ENCODE data around the gene DROSHA. TPM values are rescaled to one million over a fixed set of nuclear protein-coding genes. Genes with fewer than 3 reads are reported as not detected.
A peak's percentile ranks its signal among the peaks of the same experiment; 100 is the strongest.

Gene DROSHA
- total and polyA plus RNA-seq, 2 experiments from 2014 or later = 27.7 to 42.1 TPM

DNA sequence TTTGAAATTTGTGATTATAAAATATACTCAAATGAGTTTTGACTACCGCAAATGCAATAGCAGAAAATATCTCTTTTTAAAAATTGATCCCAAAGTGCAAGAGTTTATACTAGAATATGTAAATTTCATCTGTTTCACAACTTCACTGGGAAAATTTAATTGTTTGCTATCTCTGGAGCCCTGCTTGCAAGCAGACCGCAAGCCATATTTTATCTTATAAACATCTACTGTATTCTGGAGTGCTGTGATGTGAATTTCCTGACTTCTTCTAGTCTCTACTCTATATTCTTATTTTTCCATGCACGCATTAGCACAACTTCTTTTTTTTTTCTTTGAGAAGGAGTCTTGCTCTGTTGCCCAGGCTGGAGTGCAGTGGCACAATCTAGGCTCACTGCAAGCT lies 98.7 kb downstream of the DROSHA start:
- Histone ChIP-seq H3K36me3 (peaks cover 27% of the 10 kb centered on the region), H3K27me3 (no peaks in the 10 kb centered on the region), H3K9me3 (ENCODE audit: low read depth) (no peaks in the 10 kb centered on the region), H3K4me1 (ENCODE audit: low read depth) (peaks cover 1% of the 10 kb centered on the region), H3K4me3 (no peak overlapping the region), H3K27ac (no peak overlapping the region)
- TF ChIP-seq, protein P1, sequence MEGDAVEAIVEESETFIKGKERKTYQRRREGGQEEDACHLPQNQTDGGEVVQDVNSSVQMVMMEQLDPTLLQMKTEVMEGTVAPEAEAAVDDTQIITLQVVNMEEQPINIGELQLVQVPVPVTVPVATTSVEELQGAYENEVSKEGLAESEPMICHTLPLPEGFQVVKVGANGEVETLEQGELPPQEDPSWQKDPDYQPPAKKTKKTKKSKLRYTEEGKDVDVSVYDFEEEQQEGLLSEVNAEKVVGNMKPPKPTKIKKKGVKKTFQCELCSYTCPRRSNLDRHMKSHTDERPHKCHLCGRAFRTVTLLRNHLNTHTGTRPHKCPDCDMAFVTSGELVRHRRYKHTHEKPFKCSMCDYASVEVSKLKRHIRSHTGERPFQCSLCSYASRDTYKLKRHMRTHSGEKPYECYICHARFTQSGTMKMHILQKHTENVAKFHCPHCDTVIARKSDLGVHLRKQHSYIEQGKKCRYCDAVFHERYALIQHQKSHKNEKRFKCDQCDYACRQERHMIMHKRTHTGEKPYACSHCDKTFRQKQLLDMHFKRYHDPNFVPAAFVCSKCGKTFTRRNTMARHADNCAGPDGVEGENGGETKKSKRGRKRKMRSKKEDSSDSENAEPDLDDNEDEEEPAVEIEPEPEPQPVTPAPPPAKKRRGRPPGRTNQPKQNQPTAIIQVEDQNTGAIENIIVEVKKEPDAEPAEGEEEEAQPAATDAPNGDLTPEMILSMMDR (IDR thresholded peaks at IDR 0.05; ENCODE audit: low read depth, low read length) = no peak
- DNase-seq (ENCODE audit: low read depth in 1 of 2, low spot score in 1 of 2) = no peak

DNA sequence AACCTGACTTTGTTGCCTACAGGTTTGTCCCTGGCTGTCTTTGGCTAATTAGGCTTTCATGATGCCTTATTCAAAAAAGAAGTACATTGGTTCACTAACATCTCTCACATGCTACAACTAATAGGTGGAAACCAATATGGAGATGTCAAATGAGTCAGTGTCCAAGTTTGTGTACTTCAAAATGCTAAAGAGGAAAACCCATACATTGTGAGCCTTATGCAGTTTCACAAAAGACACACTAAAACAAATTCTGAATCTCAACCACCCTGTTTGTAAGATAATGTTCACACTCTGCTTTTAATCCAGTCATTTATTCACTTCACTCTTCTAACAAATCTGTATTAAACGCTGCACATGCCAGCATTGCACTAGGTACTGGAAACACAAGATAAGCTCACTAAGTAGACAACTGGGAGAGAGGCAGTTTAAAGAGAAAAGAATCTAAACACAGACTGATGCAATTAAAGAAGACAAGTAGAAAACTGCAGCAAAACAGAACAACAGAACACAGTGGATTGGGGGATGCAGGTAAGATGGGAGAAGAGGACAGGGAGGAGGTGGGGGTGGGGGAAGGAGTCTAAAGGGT lies 104.1 kb downstream of the DROSHA start:
- Histone ChIP-seq H3K9me3 (ENCODE audit: low read depth) (no peaks in the 10 kb centered on the region), H3K4me3 (no peak overlapping the region), H3K36me3 (peaks cover 14% of the 10 kb centered on the region), H3K4me1 (ENCODE audit: low read depth) (peaks cover 7% of the 10 kb centered on the region), H3K27me3 (no peaks in the 10 kb centered on the region), H3K27ac (no peak overlapping the region)
- no peak for DNase-seq (ENCODE audit: low read depth in 1 of 2, low spot score in 1 of 2)
- TF ChIP-seq, protein P1 (IDR thresholded peaks at IDR 0.05; ENCODE audit: low read depth, low read length) = no peak

DNA sequence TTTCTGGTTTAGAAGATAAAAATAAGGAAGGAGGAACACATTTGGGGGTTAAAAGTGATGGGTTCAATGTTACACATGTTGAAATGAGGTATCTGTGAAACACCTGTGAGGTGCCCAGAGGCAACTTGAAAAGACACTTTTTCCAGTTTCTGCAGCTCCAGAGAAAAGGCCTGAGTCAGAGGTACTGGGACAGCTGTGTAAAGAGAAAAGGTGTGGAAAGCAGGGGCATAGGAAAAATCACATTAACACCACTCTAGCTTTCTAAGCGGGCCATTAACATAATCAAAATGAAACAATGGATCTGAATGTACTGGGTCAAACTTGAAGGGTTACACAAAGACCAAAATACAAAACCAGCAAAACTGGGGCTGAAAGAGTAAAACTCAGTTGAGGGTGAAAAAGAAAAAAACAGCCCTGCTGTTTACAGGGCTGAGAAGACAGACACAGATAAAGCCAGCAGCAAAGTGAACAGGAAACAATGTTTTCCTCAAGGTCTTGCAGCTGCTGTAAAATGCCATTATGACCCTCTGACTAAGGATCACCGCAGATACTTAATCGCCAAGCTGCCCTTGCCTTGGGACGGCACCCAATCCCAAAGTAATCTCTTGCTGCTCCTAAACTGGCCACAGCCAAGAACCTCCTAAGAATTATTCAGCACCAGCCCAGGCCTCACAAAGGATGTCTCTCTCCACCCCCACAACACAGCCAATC lies 104.7 kb downstream of the DROSHA start:
- Histone ChIP-seq H3K36me3 (peaks cover 14% of the 10 kb centered on the region), H3K4me3 (no peak overlapping the region), H3K4me1 (ENCODE audit: low read depth) (peaks cover 9% of the 10 kb centered on the region), H3K27ac (no peak overlapping the region), H3K9me3 (ENCODE audit: low read depth) (no peaks in the 10 kb centered on the region), H3K27me3 (no peaks in the 10 kb centered on the region)
- peak in 1 of 2 donors; percentile 33 for DNase-seq (ENCODE audit: low read depth in 1 of 2, low spot score in 1 of 2)
- TF ChIP-seq, protein P1 (IDR thresholded peaks at IDR 0.05; ENCODE audit: low read depth, low read length) = no peak

DNA sequence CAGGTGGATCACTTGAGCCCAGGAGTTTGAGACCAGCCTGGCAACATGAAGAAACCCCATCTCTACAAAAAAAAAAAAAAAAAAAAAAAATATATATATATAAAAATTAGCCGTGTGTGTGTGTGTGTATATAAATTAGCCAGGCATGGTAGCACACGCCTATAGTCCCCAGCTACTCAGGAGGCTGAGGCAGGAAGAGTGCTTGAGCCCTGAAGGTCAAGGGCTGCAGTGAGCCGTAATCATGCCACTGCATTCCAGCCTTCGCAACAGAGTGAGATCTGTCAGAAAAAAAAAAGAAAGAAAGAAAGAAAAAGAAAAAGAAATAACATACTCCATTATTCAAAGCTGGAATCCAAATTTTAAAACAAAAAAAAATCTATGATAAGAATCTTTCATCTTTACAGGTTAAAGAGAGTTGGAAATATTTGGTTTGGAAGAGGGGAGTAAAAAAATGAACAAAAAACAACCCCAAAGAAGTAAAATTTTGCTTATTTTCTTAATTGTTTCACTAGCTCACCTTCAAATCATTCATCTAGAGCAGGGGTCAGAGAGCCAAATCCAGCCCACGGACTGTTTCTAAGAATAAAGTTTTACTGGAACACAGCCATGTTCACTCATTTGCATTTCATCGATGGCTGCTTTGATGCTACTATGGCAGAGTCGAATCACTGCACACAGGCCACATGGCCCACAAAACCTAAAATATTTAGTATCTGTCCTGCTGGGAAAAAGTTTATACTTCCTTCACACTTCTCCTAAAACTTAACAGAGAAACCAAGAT lies 109.9 kb downstream of the DROSHA start:
- H3K4me1 ChIP-seq (ENCODE audit: low read depth) = peaks cover 3% of the 10 kb centered on the region
- TF ChIP-seq, protein P1 (IDR thresholded peaks at IDR 0.05; ENCODE audit: low read depth, low read length) = no peak
- no peaks in the 10 kb centered on the region for H3K27me3 ChIP-seq
- peaks cover 34% of the 10 kb centered on the region for H3K36me3 ChIP-seq
- no peak for DNase-seq (ENCODE audit: low read depth in 1 of 2, low spot score in 1 of 2)
- no peaks in the 10 kb centered on the region for H3K9me3 ChIP-seq (ENCODE audit: low read depth)
- no peak overlapping the region for H3K4me3 ChIP-seq
- no peak overlapping the region for H3K27ac ChIP-seq

DNA sequence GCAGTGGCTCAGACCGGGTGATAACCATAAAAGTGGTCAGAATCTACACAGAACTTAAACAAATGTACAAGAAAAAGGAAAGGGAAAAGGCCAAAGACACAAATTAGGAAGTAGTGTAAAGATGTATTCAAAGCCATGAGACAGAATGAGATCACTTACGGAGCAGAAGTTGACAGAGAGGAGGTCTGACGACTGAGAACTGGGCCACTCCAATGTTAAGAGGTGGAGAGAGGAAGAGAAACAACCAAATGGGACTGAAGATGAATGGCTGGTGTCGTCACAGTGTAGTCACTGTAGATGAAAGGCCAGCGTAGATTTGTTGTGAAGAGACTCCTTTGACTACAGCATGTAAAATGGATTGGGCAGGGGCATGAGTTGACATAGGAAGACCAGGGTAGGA lies 114.4 kb downstream of the DROSHA start:
- DNase-seq (ENCODE audit: low read depth in 1 of 2, low spot score in 1 of 2) = no peak
- no peaks in the 10 kb centered on the region for H3K27me3 ChIP-seq
- no peak overlapping the region for H3K27ac ChIP-seq
- H3K36me3 ChIP-seq = peaks cover 27% of the 10 kb centered on the region
- H3K4me3 ChIP-seq = no peak overlapping the region
- no peaks in the 10 kb centered on the region for H3K9me3 ChIP-seq (ENCODE audit: low read depth)
- H3K4me1 ChIP-seq (ENCODE audit: low read depth) = peaks cover 13% of the 10 kb centered on the region
- TF ChIP-seq, protein P1 (IDR thresholded peaks at IDR 0.05; ENCODE audit: low read depth, low read length) = no peak
